Tongue (tissue), 2 donors: ENCODE measurements around the gene ATP9A. TPM values are rescaled to one million over a fixed set of nuclear protein-coding genes. Genes with fewer than 3 reads are reported as not detected.
A peak's percentile ranks its signal among the peaks of the same experiment; 100 is the strongest.
"Not testable (repeated sequence)": the region's sequence is repeated elsewhere in the genome, so short reads cannot be mapped to it uniquely, and the experiment has no call there.

Experiments
- DNase-seq: peaks from one replicate; pipeline ENCODE4 v3.0.0-alpha.2; 2015
- total RNA-seq: library from RNA; depleted of rRNA; stranded (reverse); fragments of >200 nt; gene quantifications from one replicate; pipeline ENCODE4 v1.2.3, GENCODE V29; 2014

ATP9A gene
- total RNA-seq, 1 donor from 2014 or later: 95.1 TPM

GRCh38 chr20:51796340-51796739, 28.1 kb upstream of the ATP9A start:
- DNase-seq: no peak

GRCh38 chr20:51792960-51793359, 24.8 kb upstream of the ATP9A start:
- no peak for DNase-seq

- no peak for DNase-seq
These were observed 23.4 kb upstream of the ATP9A start for GRCh38 chr20:51791626-51792025.

GRCh38 chr20:51790256-51790655, 22.1 kb upstream of the ATP9A start:
- no peak for DNase-seq

GRCh38 chr20:51789434-51789833, 21.2 kb upstream of the ATP9A start:
- no peak for DNase-seq

GRCh38 chr20:51788822-51789221, 20.6 kb upstream of the ATP9A start:
- no peak for DNase-seq

- no peak for DNase-seq
These were observed 16.1 kb upstream of the ATP9A start for GRCh38 chr20:51784299-51784698.

GRCh38 chr20:51778229-51778759, 10.1 kb upstream of the ATP9A start:
- DNase-seq: not testable (repeated sequence)

- no peak for DNase-seq
These were observed 7.1 kb upstream of the ATP9A start for GRCh38 chr20:51775241-51775640.

GRCh38 chr20:51772236-51772635, 4.0 kb upstream of the ATP9A start:
- no peak for DNase-seq

GRCh38 chr20:51769976-51770615, 1.9 kb upstream of the ATP9A start:
- no peak for DNase-seq

- DNase-seq: no peak
These were observed 748 bp upstream of the ATP9A start for GRCh38 chr20:51768759-51769517.

- peak; percentile 71 for DNase-seq
These were observed 960 bp downstream of the ATP9A start for GRCh38 chr20:51766994-51767866.

GRCh38 chr20:51765381-51765780, 2.8 kb downstream of the ATP9A start:
- not testable (repeated sequence) for DNase-seq

- DNase-seq: no peak
These were observed 4.1 kb downstream of the ATP9A start for GRCh38 chr20:51763965-51764602.

- DNase-seq: no peak
These were observed 7.2 kb downstream of the ATP9A start for GRCh38 chr20:51760905-51761546.

- no peak for DNase-seq
These were observed 8.2 kb downstream of the ATP9A start for GRCh38 chr20:51759769-51760510.

GRCh38 chr20:51758978-51759544, 9.1 kb downstream of the ATP9A start:
- DNase-seq: no peak

- no peak for DNase-seq
These were observed 11.0 kb downstream of the ATP9A start for GRCh38 chr20:51757226-51757625.

- DNase-seq: no peak
These were observed 11.5 kb downstream of the ATP9A start for GRCh38 chr20:51756653-51757052.

- not testable (repeated sequence) for DNase-seq
These were observed 15.0 kb downstream of the ATP9A start for GRCh38 chr20:51753220-51753619.
